DOHH2 (cell line): Measurements from ENCODE around the gene NSMF.

Experiments
- H3F3A ChIP-seq: fragments of 200-600 bp; sonication (generic), shearing (Covaris generic); 2 replicates; pipeline ENCODE4 v1.6.0; 2016; ENCODE audit warnings: antibody characterized with exemption, mild to moderate bottlenecking; ENCODE audit not compliant: control insufficient read depth, insufficient read depth
- H3K27ac ChIP-seq: fragments of 200-600 bp; sonication (generic); 2 replicates; pipeline ENCODE4 v1.5.1; 2014; ENCODE audit warnings: low read depth, mild to moderate bottlenecking, low read length, moderate library complexity
- H3K27me3 ChIP-seq: fragments of 200-600 bp; sonication (generic); 2 replicates; pipeline ENCODE4 v1.6.1; 2014; ENCODE audit warnings: mild to moderate bottlenecking, low read length, mixed read lengths; ENCODE audit not compliant: control insufficient read depth
- H3K36me3 ChIP-seq: fragments of 200-600 bp; sonication (generic); 2 replicates; pipeline ENCODE4 v1.6.1; 2014; ENCODE audit warnings: mild to moderate bottlenecking, low read length, moderate library complexity, mixed read lengths; ENCODE audit not compliant: control insufficient read depth
- H3K4me1 ChIP-seq: fragments of 200-600 bp; sonication (generic); 2 replicates; pipeline ENCODE4 v1.6.1; 2014; ENCODE audit warnings: mild to moderate bottlenecking, low read length, mixed read lengths; ENCODE audit not compliant: control insufficient read depth
- H3K4me2 ChIP-seq: fragments of 200-600 bp; sonication (generic); 2 replicates; pipeline ENCODE4 v1.6.0; 2014; ENCODE audit warnings: mild to moderate bottlenecking, low read length, moderate library complexity
- H3K4me3 ChIP-seq: fragments of 200-600 bp; sonication (generic); 2 replicates; pipeline ENCODE4 v1.5.1; 2014; ENCODE audit warnings: mild to moderate bottlenecking, low read length, mixed read lengths
- H3K79me2 ChIP-seq: fragments of 200-600 bp; sonication (generic); 2 replicates; pipeline ENCODE4 v1.6.1; 2014; ENCODE audit warnings: mild to moderate bottlenecking, low read length, mixed read lengths; ENCODE audit not compliant: control insufficient read depth
- H3K9me2 ChIP-seq: fragments of 200-600 bp; sonication (generic); replicated peaks from 2 replicates; pipeline ENCODE4 v1.6.1; 2014; ENCODE audit warnings: mild to moderate bottlenecking, low read length, mixed read lengths; ENCODE audit not compliant: control insufficient read depth
- H3K9me3 ChIP-seq: fragments of 200-600 bp; sonication (generic); 2 replicates; pipeline ENCODE4 v1.6.1; 2014; ENCODE audit warnings: antibody characterized with exemption, low read length, mixed read lengths; ENCODE audit not compliant: control insufficient read depth, insufficient read depth
- H4K20me1 ChIP-seq: fragments of 200-600 bp; sonication (generic); 2 replicates; pipeline ENCODE4 v1.6.0; 2014; ENCODE audit warnings: low read depth, mild to moderate bottlenecking, antibody characterized with exemption, low read length, moderate library complexity; ENCODE audit not compliant: control insufficient read depth, insufficient read depth
- EZH2phosphoT487 ChIP-seq: fragments of 200-600 bp; sonication (generic); IDR thresholded peaks from 2 replicates; pipeline ENCODE4 v1.6.1; 2017; ENCODE audit warnings: borderline replicate concordance, mild to moderate bottlenecking, antibody characterized with exemption, low read length, moderate library complexity, mixed read lengths
- TF ChIP-seq, protein P1 (sequence below): fragments of 200-600 bp; sonication (generic); IDR thresholded peaks from one replicate; pipeline ENCODE4 v1.5.1; 2014; ENCODE audit warnings: antibody characterized with exemption, mild to moderate bottlenecking, low read depth, low read length; ENCODE audit not compliant: poor library complexity, severe bottlenecking

The NSMF gene

DNA sequence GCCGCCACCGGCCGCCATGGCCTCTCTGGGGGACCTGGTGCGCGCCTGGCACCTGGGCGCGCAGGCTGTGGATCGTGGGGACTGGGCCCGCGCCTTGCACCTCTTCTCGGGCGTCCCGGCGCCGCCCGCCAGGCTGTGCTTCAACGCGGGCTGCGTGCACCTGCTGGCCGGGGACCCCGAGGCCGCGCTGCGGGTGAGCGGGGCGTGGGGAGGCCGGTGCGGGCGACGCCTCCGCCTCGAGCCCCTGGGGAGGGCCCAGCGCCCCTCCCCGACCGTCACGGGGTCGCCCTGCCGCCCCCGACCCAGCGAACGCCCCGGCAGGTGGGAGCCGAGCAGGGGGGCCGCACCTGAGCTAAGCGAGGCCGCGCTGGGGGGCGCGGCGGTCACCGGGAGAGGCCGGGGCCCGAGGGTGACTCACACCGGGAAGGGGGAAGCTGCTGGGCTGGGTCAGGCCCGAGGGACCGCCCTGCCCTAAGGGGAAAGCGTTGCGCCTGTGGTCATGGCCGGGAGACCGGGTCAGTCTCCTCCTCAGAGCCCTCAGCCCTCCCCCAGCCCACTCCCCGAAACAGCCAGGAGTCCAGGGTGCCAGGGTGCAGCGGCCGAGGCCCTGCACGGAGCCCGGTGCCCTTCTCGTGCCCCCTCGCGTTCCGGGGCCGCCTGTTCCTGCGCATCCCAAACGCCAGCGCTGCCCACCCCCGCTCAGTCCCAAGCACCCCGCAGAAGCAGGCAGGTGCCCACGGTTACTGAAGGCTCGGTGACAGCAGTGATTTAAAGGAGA, 35.4 kb downstream of the NSMF start:
- Histone ChIP-seq H3K79me2 (peaks cover 49% of the 10 kb centered on the region), H4K20me1 (no peaks in the 10 kb centered on the region), H3K9me2 (no peaks in the 10 kb centered on the region), H3K27me3 (no peaks in the 10 kb centered on the region), H3K9me3 (no peaks in the 10 kb centered on the region), H3K27ac (peak overlapping the region; percentile 94), H3K36me3 (peaks cover 9% of the 10 kb centered on the region), H3F3A (peaks cover 28% of the 10 kb centered on the region), H3K4me2 (peak overlapping the region; percentile 83), H3K4me1 (peaks cover 58% of the 10 kb centered on the region), H3K4me3 (peak overlapping the region; percentile 83)
- TF ChIP-seq, protein P1, sequence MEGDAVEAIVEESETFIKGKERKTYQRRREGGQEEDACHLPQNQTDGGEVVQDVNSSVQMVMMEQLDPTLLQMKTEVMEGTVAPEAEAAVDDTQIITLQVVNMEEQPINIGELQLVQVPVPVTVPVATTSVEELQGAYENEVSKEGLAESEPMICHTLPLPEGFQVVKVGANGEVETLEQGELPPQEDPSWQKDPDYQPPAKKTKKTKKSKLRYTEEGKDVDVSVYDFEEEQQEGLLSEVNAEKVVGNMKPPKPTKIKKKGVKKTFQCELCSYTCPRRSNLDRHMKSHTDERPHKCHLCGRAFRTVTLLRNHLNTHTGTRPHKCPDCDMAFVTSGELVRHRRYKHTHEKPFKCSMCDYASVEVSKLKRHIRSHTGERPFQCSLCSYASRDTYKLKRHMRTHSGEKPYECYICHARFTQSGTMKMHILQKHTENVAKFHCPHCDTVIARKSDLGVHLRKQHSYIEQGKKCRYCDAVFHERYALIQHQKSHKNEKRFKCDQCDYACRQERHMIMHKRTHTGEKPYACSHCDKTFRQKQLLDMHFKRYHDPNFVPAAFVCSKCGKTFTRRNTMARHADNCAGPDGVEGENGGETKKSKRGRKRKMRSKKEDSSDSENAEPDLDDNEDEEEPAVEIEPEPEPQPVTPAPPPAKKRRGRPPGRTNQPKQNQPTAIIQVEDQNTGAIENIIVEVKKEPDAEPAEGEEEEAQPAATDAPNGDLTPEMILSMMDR, result no peak

GRCh38 chr9:137422604-137423513, 36.3 kb downstream of the NSMF start, which contains the start of the genes EXD3 and NOXA1:
Gene EXD3, minus strand, starts transcription at chr9:137423162. Its CDS starts 27,805 bp downstream, at chr9:137395357.
Gene NOXA1, plus strand, starts transcription at chr9:137423393. Its CDS starts 137 bp downstream, at chr9:137423530.
- H3F3A ChIP-seq, result peaks cover 31% of the 10 kb centered on the region
- H3K4me3 ChIP-seq, result peak within 1 kb of the TSS; percentile 96
- H3K27me3 ChIP-seq, result no peaks in the 10 kb centered on the region
- peak within 1 kb of the TSS; percentile 90 for H3K4me2 ChIP-seq
- no peaks in the 10 kb centered on the region for H3K9me3 ChIP-seq
- peaks cover 9% of the 10 kb centered on the region for H3K36me3 ChIP-seq
- no peaks in the 10 kb centered on the region for H4K20me1 ChIP-seq
- peak within 1 kb of the TSS; percentile 94 for H3K27ac ChIP-seq
- no peaks in the 10 kb centered on the region for H3K9me2 ChIP-seq
- peaks cover 50% of the 10 kb centered on the region for H3K4me1 ChIP-seq
- H3K79me2 ChIP-seq, result peaks cover 51% of the 10 kb centered on the region
- no peak for TF ChIP-seq EZH2phosphoT487
- TF ChIP-seq, protein P1, result peak; percentile 51

- peaks cover 24% of the 10 kb centered on the region for H3F3A ChIP-seq
- peaks cover 59% of the 10 kb centered on the region for H3K79me2 ChIP-seq
- peaks cover 42% of the 10 kb centered on the region for H3K4me1 ChIP-seq
- H3K9me3 ChIP-seq, result no peaks in the 10 kb centered on the region
- no peak for TF ChIP-seq EZH2phosphoT487
- TF ChIP-seq, protein P1, result no peak
- H3K4me3 ChIP-seq, result peak overlapping the region; percentile 96
- H3K9me2 ChIP-seq, result no peaks in the 10 kb centered on the region
- H3K36me3 ChIP-seq, result peaks cover 7% of the 10 kb centered on the region
- H4K20me1 ChIP-seq, result no peaks in the 10 kb centered on the region
- peak overlapping the region; percentile 40 for H3K27ac ChIP-seq
- H3K27me3 ChIP-seq, result no peaks in the 10 kb centered on the region
- peak overlapping the region; percentile 90 for H3K4me2 ChIP-seq
These were observed 37.1 kb downstream of the NSMF start for GRCh38 chr9:137421838-137422603.
